CD14-positive monocyte (primary cell): ENCODE results near the gene OSBPL10. TPM values are rescaled to one million over a fixed set of nuclear protein-coding genes. Genes with fewer than 3 reads are reported as not detected.

Experiments
- DNase-seq, 3 donors: peaks; one replicate each; pipeline ENCODE4 v3.0.0-alpha.2; 2011 to 2022
- H2AFZ ChIP-seq: 2 replicates; pipeline ENCODE4 v1.6.0; 2012; ENCODE audit warnings: mild to moderate bottlenecking, low read depth, low read length, inconsistent platforms; ENCODE audit not compliant: insufficient read depth, poor library complexity, severe bottlenecking
- H3K27ac ChIP-seq, 2 donors: 1 replicate in 1 of 2; 2 replicates in 1 of 2; pipeline ENCODE4 v1.5.1; 2012 to 2013; ENCODE audit warnings: low read length in 2 of 2, control low read depth in 1 of 2, inconsistent platforms in 1 of 2, low read depth in 1 of 2, mild to moderate bottlenecking in 1 of 2
- H3K27me3 ChIP-seq, 2 donors: one replicate each; pipeline versions ENCODE4 v1.6.0 to v1.6.1; 2011 to 2013; ENCODE audit warnings: low read length in 2 of 2; ENCODE audit not compliant: control insufficient read depth in 2 of 2, insufficient read depth in 2 of 2
- H3K36me3 ChIP-seq, 2 donors: replicated peaks in 1 of 2; 1 replicate in 1 of 2; 2 replicates in 1 of 2; pipeline versions ENCODE4 v1.5.1 to v1.6.1; 2012 to 2013; ENCODE audit warnings: low read length in 2 of 2, control low read depth in 1 of 2, inconsistent platforms in 1 of 2, mild to moderate bottlenecking in 1 of 2; ENCODE audit not compliant: insufficient read depth in 2 of 2, control insufficient read depth in 1 of 2
- H3K4me1 ChIP-seq, 2 donors: 1 replicate in 1 of 2; 2 replicates in 1 of 2; pipeline versions ENCODE4 v1.5.1 to v1.6.1; 2012 to 2013; ENCODE audit warnings: low read length in 2 of 2, control low read depth in 1 of 2, inconsistent platforms in 1 of 2, mild to moderate bottlenecking in 1 of 2, moderate library complexity in 1 of 2; ENCODE audit not compliant: insufficient read depth in 2 of 2, control insufficient read depth in 1 of 2
- H3K4me2 ChIP-seq: replicated peaks from 2 replicates; pipeline ENCODE3; 2012; ENCODE audit warnings: low read length, moderate library complexity, mild to moderate bottlenecking; ENCODE audit not compliant: poor library complexity, severe bottlenecking; ENCODE audit errors: extremely low read depth
- H3K4me3 ChIP-seq, 3 experiments: fragments of 200-600 bp in 1 of 3; sonication (generic) in 1 of 3; replicated peaks in 1 of 3; 1 replicate in 2 of 3; 2 replicates in 1 of 3; pipeline ENCODE4 v1.5.1; 2011 to 2013; ENCODE audit warnings: low read length in 3 of 3, mild to moderate bottlenecking in 3 of 3, control low read depth in 2 of 3, low read depth in 2 of 3, inconsistent platforms in 1 of 3, moderate library complexity in 1 of 3
- H3K79me2 ChIP-seq: 2 replicates; pipeline ENCODE4 v1.6.0; 2012; ENCODE audit warnings: mild to moderate bottlenecking, control low read depth, inconsistent platforms, low read length, moderate library complexity; ENCODE audit not compliant: insufficient read depth
- H3K9ac ChIP-seq: 2 replicates; pipeline ENCODE4 v1.6.0; 2017; ENCODE audit warnings: low read length, mild to moderate bottlenecking; ENCODE audit not compliant: insufficient read depth, poor library complexity, severe bottlenecking
- H3K9me3 ChIP-seq, 2 donors: replicated peaks in 1 of 2; 1 replicate in 1 of 2; 2 replicates in 1 of 2; pipeline versions ENCODE4 v1.5.1 to v1.6.1; 2012 to 2013; ENCODE audit warnings: low read length in 2 of 2, control low read depth in 1 of 2; ENCODE audit not compliant: control insufficient read depth in 1 of 2, insufficient read depth in 1 of 2
- H4K20me1 ChIP-seq: 2 replicates; pipeline ENCODE4 v1.6.0; 2012; ENCODE audit warnings: mild to moderate bottlenecking, low read length, control low read depth, moderate library complexity; ENCODE audit not compliant: insufficient read depth
- H3K27ac Mint-ChIP-seq, 7 donors: one replicate each; pipeline ENCODE4 v1.8.0; 2020; ENCODE audit warnings: mild to moderate bottlenecking in 7 of 7, mixed read lengths in 7 of 7, moderate library complexity in 6 of 7, inconsistent platforms in 2 of 7
- H3K27me3 Mint-ChIP-seq, 3 donors: one replicate each; pipeline ENCODE4 v1.8.0; 2021 to 2022; ENCODE audit warnings: low read depth in 3 of 3, mild to moderate bottlenecking in 3 of 3, mixed read lengths in 3 of 3, moderate library complexity in 3 of 3, inconsistent platforms in 1 of 3
- H3K36me3 Mint-ChIP-seq, 2 donors: one replicate each; pipeline ENCODE4 v1.8.0; 2020; ENCODE audit warnings: mixed read lengths in 2 of 2, inconsistent platforms in 1 of 2, mild to moderate bottlenecking in 1 of 2
- H3K4me1 Mint-ChIP-seq: one replicate; pipeline ENCODE4 v1.8.0; 2020; ENCODE audit warnings: mild to moderate bottlenecking, mixed read lengths
- H3K4me3 Mint-ChIP-seq, 2 donors: one replicate each; pipeline ENCODE4 v1.8.0; 2020; ENCODE audit warnings: mild to moderate bottlenecking in 2 of 2, mixed read lengths in 2 of 2, moderate library complexity in 1 of 2
- H3K9me3 Mint-ChIP-seq, 7 donors: one replicate each; pipeline ENCODE4 v1.8.0; 2020 to 2022; ENCODE audit warnings: mixed read lengths in 7 of 7, mild to moderate bottlenecking in 6 of 7, moderate library complexity in 6 of 7, inconsistent platforms in 2 of 7
- CTCF ChIP-seq: fragments of 200-600 bp; IDR thresholded peaks from one replicate; pipeline ENCODE4 v1.8.0; 2022; ENCODE audit warnings: antibody characterized with exemption, mild to moderate bottlenecking
- WGBS: methylation state at CpG from one replicate; pipeline ENCODE4 v1.1.5; 2013; ENCODE audit warnings: missing lambda C conversion rate; ENCODE audit not compliant: insufficient coverage; 5-methylcytosine and 5-hydroxymethylcytosine counted together
- intact Hi-C, 2 donors: fragments of 100-400 bp; cut with micrococcal nuclease; formaldehyde crosslinking; loops; one replicate each; pipeline versions ENCODE4 v1.15.0 to v1.15.1; 2023
- polyA plus RNA-seq, 3 donors: library from polyadenylated mRNA; depleted of rRNA in 1 of 3; unstranded in 2 of 3; stranded (reverse) in 1 of 3; fragments of 300-500 nt in 2 of 3; fragments of >200 nt in 1 of 3; fragmentation: Illumina TruSeq in 2 of 3; gene quantifications; 1 replicate in 2 of 3; 2 replicates in 1 of 3; pipeline ENCODE4 v1.2.3, GENCODE V29; 2012 to 2021

The OSBPL10 gene
- polyA plus RNA-seq, 3 donors = 0.03 TPM; not detected in 2

GRCh38 chr3:31979001-31979697, 1.9 kb downstream of the OSBPL10 start:
- H3K36me3 ChIP-seq = no peaks in the 10 kb centered on the region
- H3K4me1 Mint-ChIP-seq = peaks cover 19% of the 10 kb centered on the region
- no peak overlapping the region for H3K4me3 ChIP-seq
- peaks cover 0 to 18% (median 6%) of the 10 kb centered on the region in 7 donors for H3K9me3 Mint-ChIP-seq
- WGBS = 17% methylated on average over 1 of the region's 5 CpGs
- peaks cover 57 to 67% (median 59%) of the 10 kb centered on the region in 3 donors for H3K27me3 Mint-ChIP-seq
- no peak overlapping the region for H3K4me2 ChIP-seq
- H4K20me1 ChIP-seq = no peaks in the 10 kb centered on the region
- intact Hi-C loops = no loop called here
- H3K4me3 Mint-ChIP-seq = peak overlapping the region in 1 of 2 donors; percentile 79
- H2AFZ ChIP-seq = no peak overlapping the region
- TF ChIP-seq CTCF = no peak
- H3K27me3 ChIP-seq = peaks cover 45 to 57% of the 10 kb centered on the region in 2 donors
- no peak overlapping the region for H3K9ac ChIP-seq
- no peak overlapping the region for H3K27ac ChIP-seq
- peaks cover 0 to 10% of the 10 kb centered on the region in 2 donors for H3K9me3 ChIP-seq
- peaks cover 0 to 6% of the 10 kb centered on the region in 2 donors for H3K36me3 Mint-ChIP-seq
- H3K79me2 ChIP-seq = no peaks in the 10 kb centered on the region
- no peak overlapping the region for H3K27ac Mint-ChIP-seq
- no peak for DNase-seq
- peaks cover 16 to 19% of the 10 kb centered on the region in 2 donors for H3K4me1 ChIP-seq

- Histone ChIP-seq H3K9ac (no peak overlapping the region), H3K27me3 (peaks cover 45 to 57% of the 10 kb centered on the region in 2 donors), H3K4me2 (no peak overlapping the region), H4K20me1 (no peaks in the 10 kb centered on the region), H3K79me2 (no peaks in the 10 kb centered on the region), H3K4me3 (no peak overlapping the region), H3K36me3 (no peaks in the 10 kb centered on the region), H3K4me1 (peaks cover 16 to 19% of the 10 kb centered on the region in 2 donors), H3K27ac (no peak overlapping the region), H3K9me3 (peaks cover 0 to 10% of the 10 kb centered on the region in 2 donors), H2AFZ (no peak overlapping the region)
- Mint-ChIP-seq H3K27ac (no peak overlapping the region), H3K36me3 (peaks cover 0 to 6% of the 10 kb centered on the region in 2 donors), H3K4me3 (no peak overlapping the region), H3K9me3 (peaks cover 0 to 18% (median 6%) of the 10 kb centered on the region in 7 donors), H3K4me1 (peaks cover 19% of the 10 kb centered on the region), H3K27me3 (peaks cover 55 to 66% (median 57%) of the 10 kb centered on the region in 3 donors)
- TF ChIP-seq CTCF = no peak
- intact Hi-C loops = no loop called here
- WGBS = no CpG with 5 or more reads among the region's 4 CpGs
- DNase-seq = no peak
Measured at GRCh38 chr3:31978553-31978952, 2.5 kb downstream of the OSBPL10 start.
